NCI-H1694 (cell line): ENCODE data around the gene EDRF1.

Experiments used
- DNase-seq: peaks from one replicate; lab custom pipeline; 2025; lab: John Stamatoyannopoulos, UW

The EDRF1 gene

DNA sequence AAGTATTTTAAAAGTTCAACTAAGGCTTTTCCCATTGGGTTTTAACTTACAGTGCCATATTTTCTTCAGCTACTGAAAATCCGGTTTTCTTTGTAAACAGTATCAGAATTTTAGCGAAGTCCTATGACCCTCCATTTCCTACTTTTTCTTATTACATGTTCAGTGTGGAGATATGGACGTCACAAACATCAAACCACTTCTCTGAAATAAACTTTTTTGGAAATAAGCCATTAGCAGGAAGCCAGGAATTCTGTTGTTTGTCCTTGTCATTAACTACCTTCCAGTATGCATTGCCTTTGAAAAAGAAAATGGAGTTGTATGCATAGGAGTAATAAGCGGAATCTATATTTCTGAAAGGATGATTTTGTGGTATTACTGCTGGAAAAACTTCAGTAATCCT, 47.0 kb downstream of the EDRF1 start:
- DNase-seq: no peak

DNA sequence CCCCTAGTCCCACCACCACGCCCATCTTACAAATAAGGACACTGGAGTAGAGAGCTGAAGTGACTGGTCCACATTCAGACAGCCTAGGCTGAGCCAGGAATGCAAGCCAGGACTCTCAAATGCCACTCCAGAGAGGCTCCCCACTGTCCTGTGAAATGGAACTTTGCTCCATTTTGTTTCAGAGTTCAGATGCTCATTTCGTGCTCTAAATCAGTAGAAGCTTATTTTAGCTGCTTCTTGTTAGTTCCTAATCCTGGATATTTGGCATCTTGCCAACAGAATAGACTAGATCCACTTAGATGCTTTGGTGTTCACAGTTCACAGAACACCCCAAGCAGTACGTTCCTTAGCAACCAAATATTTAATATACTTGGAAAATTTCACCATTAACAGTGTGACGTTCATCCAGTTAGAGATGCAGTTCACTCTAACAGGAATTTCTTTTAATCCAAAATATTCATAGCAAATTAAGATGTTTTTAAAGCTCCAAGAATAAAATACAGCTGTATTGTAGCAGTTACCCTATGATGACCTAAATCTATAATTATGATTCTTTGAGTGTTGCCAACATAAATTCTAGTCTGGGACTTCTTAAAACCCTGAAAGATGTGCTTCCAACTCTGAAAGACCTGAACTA, 48.8 kb downstream of the EDRF1 start:
- no peak for DNase-seq

DNA sequence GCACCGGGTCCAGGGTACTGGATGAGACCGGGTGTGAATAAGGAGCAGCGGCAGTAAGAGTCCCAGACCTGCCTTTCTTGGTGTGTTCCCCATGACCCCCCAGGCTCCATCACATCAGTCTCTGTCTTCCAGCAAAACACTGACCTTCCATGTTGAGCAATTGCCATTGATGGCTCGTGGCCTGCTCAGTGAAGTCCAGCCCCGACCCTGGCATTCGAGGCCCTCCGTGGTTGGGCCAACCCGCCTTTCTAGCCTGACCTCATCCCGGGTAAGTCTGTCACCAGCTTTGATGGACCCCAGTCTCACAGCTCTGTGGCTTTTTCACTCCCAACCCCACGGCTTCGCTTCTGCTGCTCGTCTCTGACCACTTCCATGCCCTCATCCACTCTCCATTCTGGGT, 49.7 kb downstream of the EDRF1 start:
- no peak for DNase-seq

DNA sequence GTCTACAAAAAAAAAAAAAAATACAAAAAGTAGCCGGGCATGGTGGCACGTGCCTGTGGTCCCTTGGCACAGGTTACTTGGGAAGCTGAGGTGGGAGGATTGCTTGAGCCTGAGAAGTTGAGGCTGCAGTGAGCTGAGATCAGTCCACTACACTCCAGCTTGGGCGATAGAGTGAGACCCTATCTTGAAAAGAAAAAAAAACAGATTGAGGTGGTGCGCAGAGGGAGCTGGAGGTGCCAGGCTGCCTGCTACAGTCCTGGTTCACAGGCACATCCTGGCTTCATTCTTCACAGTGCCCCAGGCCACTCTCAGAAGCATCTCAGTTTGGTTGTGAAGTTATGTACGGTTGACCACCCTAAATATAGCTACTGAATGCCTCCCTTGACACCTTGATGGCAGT, 51.3 kb downstream of the EDRF1 start:
- DNase-seq: no peak

DNA sequence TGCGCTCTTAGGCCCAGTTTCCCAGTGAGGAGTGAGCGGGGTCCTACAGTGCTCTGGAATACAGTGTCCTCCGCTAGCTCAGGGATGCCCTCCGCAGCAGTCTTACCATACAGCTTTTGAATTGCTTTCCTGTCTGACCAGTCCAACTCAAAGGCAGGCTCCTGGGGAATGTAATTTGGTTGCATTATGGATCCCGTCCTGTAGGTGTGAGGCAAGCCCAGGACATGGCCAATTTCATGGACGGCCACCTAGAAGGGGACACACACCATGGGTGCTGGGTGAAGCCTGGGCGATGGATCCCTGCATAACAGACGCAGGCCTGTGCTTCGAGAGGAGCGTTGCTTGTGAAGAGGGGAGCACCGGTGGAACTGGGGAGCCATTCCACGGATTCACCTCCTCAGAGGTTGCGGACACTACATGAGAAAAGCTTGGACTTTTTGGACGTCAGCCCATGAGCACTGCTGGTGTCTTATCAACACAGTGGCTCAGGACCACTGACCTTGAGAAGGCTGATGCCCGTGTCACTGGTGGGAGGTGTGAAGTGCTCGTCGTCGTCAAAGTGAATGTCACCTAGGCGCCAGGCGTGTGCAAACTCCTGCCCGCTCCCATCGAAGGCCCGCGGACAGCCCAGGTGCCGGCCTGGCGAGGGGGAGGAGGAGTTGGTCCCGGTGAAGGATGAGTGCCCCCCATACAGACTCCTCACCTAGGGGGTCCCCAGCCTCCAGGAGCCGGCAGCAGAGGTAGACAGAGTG, 52.8 kb downstream of the EDRF1 start:
- no peak for DNase-seq

DNA sequence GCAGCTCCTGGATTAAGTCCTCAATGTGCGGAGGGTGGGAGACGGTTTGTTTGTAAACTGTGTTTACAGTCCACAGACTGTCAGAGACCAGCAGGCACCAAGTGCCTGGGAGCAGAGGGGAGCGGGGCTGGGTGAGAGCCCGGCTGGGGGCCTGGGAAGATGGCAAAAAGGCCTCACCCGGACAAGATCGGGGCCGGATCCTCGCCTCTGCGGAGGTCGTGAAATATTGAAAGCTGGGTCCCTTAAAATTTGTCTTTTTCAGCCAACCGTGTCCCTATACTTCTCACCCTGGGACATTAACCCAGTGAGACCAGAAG, 53.3 kb downstream of the EDRF1 start:
- DNase-seq: no peak

DNA sequence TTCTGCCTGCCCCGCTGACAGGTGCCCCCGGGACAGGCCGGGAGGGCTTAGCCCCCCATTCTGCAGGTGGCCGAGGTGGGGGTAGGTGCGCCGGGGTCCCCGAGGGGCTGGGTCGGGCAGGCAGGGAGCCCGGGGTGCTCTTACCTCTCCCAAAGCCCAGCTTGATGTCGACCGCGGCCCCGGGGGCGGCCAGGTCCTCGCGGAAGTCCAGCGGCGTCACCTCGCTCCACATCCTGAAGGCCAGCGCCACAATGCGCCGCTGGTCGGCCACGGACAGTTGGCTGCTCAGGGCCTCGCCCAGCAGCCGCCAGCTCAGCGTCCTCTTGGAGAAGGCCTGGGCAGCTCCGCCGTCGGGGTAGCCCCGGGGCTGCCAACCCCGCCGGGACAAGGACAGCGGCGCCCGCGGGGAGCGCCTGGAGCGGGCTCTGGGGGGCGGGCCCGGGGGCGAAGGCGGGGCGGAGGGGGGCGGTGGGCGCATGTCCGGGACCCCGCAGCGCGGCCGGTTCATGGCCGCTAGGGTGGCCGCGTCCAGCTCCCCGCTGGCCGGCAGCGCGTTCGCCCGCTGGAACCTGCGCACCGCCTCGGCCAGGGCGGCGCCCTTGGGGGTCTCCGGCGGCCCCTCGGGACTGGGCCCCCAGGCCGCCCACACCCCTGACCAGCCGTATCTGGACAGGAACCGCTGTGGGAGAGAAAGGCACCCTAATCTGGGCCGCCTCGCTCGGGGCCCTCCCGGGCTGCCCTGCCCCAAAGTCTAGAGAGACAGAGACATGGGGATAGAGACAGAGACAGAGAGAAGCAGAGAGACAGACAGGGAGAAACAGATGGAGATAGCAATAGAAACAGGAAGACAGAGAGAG, 54.4 kb downstream of the EDRF1 start:
- no peak for DNase-seq

DNA sequence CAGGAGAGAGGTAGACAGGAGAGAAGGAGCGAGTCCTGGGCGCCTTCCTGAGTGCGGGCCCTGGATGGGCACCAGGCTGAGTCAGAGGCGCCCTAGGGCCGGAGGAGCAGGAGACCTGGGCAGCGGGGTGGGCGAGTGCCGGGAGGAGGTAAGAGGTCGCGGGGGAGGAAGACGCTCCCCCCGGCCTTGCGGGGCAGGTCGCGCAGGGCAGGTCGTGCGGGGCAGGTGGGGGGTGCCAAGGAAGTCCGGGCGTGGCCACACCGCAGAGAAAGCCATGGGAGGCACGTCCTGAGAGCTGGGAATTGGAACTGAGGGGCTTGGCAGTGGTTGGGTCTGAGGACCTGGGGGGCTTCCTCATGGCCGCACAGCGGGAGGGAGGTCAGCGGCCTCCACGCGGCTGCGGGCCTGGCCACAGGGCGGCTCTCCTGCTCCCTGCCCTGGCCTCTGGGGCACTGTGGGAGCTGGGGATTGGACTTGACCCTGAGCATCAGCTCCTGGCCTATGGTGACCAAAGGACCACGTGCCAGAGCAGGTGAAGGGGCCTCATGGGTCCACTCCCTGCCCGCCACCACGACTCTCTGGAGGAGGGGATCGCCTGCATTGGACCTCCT, 55.2 kb downstream of the EDRF1 start:
- DNase-seq: no peak

DNA sequence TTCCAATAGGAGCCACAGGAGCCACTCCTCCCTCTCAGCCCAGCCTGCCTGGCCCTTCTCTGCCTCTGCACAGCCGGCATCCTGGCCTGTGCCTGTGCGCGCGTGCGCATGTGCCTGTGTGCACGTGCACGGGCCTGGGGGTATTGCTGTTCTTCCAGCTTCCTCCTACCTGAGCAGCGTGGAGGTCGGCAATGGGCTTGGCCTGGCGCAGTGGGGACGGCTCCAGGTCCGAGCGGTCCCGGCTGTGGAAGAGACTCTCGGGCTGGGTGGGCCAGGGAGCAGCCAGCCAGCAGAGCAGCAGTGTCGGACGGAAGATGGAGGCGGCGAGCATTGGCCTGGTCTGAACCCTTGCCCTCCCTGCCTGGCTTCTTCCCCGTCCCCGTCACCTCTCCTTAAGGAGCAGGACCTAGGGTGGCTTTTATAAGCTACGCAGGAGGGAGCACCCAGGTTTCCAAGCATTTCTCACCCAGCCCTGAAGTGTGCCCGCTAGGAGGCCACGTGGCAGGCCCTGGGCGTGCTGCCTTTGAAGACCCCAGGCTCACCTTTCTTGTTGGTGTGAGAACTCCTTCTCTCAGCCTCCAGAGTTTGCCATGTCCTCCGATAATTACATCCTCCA, 56.1 kb downstream of the EDRF1 start, which contains the start of gene MMP21:
TSS of gene MMP21 (minus strand) at position 331 of the 616 bp plus-strand sequence. CDS start at position 331, 0 bp downstream.
- no peak for DNase-seq

DNA sequence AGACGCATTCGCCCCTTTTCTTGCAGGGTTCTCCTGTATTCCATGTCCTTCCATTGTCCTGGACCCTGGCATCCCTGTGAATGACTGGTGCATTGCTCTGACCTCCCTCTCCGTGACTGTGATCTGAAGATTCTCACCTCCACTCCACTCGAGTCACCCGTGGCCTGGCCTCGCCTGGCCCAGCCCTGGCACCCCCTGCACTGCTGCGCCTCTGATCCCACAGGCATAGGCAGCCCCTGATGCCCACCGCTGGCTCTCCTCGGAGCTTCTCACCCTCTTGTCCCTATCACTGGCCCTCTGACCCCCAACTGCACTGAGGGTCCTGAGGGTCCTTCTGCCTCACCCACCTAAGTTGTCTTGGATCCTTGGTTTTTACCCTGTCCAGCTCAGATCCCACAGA, 58.3 kb downstream of the EDRF1 start:
- no peak for DNase-seq

DNA sequence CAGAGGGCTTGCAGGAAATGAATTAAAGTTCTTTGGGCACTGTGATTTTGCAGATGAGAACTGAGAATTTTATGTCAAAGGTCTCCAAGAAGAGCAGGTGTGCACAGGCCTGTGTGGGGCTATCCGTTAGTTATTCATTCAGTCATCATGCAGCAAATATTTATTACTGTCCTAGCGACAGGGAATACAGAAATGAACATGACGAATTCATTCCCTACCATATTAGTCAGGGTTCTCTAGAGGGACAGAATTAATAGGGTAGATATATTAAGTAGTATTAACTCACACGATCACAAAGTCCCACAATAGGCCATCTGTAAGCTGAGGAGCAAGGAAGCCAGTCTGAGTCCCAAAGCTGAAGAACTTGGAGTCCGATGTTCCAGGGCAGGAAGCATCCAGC, 59.0 kb downstream of the EDRF1 start:
- no peak for DNase-seq

DNA sequence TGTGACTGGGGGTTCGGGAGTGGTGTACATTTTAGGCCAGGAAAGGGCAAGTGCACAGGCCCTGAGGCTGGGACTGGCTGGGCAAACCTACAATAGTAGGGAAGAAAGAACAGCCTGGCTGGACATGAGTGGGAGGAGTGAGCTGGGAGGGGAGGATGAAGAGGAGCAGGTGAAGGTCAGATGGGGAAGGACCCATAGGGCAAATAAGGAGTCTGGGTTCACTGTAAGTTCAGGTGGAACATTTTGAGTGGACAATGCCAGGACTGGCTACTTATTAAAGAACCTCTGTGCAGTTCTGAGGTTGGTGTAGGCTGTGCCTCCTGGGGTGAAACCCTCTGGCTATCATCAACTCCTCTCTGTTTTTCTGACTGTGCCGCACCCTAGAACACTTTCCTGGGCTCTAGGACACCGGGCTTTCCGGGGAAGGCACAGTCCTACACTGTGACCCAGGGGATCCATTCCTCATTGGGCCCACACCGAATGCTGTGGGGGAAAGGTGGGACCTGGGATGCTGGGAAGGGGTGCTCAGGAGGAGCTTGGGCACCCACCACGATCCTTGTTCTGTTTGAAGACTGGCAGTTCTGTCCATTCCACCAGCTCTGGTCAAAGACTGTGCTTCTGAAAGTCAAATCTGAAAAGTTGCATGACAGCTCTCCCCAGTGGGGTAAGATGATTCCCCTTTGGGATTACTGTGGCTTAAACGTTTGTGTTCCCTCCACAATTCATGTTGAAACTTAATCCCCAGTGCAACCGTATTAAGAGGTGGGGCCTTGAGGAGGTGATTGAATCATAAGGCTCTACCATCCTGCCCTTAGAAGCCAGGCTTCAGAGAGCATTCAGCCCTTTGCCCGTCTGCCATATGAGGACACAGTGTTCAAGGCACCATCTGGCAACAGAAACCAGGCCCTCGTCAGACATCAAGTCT, 60.2 kb downstream of the EDRF1 start:
- DNase-seq: no peak

DNA sequence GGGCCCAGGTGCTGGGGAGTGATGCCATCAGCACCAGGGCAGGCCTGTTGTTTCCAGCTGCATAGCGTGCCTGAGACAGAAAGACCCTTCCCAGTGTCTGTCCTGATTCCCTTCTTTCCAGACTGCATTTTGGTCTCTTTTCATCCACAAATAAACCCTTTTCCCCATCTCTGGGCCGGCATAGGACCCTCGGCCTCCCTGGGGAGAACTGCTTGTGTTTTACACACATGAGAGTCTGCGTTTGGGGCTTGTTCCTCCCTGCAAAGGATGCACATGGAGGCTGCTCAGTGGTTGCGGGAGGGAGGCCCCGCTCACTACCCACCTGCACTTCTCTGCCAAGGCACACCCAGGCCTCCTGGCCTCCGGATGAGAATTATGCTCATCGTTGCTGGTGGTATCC, 61.9 kb downstream of the EDRF1 start:
- DNase-seq: no peak

DNA sequence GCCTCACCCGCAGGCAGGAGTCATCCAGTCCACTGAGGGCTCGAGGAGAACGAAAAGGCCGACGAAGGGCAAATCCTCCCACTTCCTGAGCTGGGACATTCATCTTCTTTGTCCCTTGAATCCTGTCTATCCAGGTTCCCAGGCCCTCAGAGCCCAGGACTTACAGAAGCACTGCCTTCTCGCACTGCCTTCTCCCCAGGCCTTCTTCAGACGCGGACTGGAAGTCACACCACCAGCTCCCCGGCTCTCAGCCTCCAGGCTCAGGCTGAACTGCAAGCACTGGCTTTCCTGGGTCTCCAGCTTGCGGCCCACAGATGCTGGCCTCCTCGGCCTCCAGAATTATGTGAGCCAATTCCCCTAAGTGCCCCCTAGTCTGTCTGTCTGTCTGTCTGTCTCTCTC, 62.5 kb downstream of the EDRF1 start:
- no peak for DNase-seq

DNA sequence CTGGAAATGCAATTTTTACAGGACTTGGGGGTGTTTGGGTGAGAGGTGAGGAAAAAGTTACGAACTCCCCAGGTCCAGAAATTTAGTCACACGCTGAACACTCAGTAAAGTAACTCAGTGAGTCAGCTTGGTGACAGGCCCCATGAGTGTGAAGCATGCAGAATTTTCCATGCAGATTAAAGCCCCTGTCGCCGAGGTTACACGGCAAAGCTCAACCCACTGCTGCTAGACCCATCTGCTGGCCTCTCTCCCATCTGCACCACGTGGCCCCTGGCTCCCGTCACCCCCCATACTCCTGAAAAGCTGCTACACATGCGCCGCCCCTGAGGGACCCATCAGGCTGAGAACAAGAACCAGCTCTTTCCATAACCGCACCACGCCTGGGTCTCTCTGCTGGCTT, 63.1 kb downstream of the EDRF1 start:
- no peak for DNase-seq

DNA sequence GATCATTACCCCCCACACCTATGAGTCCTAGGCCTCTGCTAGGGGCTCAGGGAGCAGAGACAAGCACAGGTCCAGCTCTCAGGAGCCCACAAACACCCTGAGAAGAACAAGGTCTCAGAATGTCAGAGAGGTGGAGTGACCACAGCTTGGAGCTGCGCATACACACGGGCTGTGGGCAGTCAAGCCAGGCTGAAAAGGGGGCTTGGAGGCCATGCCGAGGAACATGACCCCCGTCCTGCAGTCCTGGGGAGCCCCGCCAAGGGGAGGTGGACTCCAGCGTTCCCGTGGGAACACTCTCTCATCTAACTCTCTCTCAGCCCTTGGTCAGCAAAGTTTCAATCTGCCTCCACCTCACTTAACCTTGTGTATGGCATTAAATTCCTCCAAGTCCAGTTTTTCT, 63.9 kb downstream of the EDRF1 start:
- no peak for DNase-seq

DNA sequence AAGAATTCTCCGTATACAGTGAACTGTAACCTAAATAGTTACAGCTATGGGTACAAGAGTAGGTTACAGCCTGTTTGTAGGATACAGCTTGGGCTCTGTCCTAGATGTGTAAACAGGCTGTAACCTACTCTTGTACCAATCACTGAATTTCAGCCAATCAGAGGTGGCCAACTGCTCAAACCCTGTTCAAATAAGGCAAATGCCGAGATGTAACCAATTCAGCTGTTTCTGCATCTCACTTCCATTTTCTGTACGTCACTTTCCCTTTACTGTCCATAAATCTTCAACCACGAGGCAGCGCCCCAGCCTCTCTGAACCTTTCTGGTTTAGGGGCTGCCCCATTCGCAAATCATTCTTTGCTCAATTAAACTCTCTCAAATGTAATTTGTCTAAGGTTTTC, 64.4 kb downstream of the EDRF1 start:
- DNase-seq: no peak

DNA sequence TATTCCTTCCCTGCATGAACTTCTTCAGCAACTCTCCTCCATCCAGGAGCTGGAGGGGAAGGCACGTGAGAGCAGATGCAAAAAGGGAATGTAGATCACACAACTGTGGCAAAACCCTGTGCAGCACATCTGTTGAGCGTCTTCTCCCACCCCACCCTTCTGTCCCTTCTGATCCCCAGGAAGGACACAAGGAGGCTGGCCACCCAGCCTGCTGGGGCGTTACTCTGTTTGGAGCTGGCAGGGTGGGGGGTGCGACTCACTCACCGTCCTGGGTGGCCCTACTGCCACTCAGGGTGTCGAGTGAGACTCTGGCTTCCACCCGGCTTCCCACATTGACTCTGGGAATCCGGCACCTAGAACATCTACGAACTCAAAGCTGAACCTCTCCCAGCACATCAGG, 66.3 kb downstream of the EDRF1 start:
- no peak for DNase-seq

DNA sequence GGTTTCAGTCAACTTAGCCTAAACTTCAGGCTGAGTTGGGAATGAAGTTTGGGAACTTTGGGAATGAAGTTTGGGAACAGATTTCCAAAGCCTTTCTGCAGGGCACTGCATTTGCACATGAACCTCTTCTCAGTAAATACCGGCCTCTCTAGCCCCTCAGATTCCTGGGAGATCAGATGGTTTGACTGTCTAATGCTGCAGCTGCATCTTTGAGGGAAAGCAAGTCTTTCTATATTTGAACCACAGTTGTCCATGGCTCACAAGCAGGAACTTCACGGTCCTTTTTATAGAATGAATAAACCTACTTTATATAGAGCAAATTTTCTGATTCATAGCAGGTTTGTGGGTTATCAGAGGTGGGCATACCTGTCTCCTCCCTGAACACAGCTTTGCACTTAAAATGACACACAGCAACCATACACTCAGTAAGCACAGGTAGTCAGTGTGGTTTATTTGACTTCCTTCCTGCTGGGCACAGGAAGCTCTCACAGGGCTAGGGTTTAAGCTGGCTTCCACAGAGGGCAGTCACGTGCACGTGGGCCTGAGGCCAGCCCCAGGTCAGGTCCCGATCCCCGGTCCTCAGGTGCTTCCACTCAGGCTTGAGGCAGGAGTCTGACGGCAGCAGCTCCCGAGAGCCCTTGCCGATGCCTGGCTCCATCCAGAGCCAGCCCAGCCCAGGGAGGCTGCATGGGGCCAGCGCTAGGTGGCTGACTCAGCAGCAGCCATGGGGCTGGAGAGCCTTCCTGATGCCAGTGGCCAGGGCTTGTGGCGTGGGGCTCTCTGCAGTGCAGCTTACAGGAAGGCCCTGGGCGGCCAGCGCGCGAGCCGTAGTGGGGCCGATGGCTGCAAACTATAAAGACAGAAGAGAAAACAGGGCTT, 68.9 kb downstream of the EDRF1 start:
- no peak for DNase-seq
